Urothelium cell line (cell line): Measurements from ENCODE around the gene TNFSF8.
A peak's percentile ranks its signal among the peaks of the same experiment; 100 is the strongest.

Source experiments
- DNase-seq: peaks from one replicate; pipeline ENCODE4 v3.0.0; 2011; ENCODE audit warnings: low spot score, mixed read lengths
- FAIRE-seq: peaks from 2 replicates; lab custom pipeline; 2011; peaks lifted over from hg19 to GRCh38; lab: Jason Lieb, UNC

Gene TNFSF8

GRCh38 chr9:114930056-114930812, at the start of gene TNFSF8:
TNFSF8 (minus strand) TSS chr9:114930591; CDS start chr9:114930303, 288 bp downstream.
- no peak for DNase-seq
- FAIRE-seq: no peak

GRCh38 chr9:114973216-114973615, 42.8 kb upstream of the TNFSF8 start:
- DNase-seq (no peak), FAIRE-seq (no peak)

GRCh38 chr9:114972510-114973136, 42.2 kb upstream of the TNFSF8 start:
- FAIRE-seq (no peak), DNase-seq (no peak)

- FAIRE-seq: no peak
Measured at GRCh38 chr9:114969269-114969668, 38.9 kb upstream of the TNFSF8 start.

GRCh38 chr9:114968671-114969070, 38.3 kb upstream of the TNFSF8 start:
- DNase-seq (no peak), FAIRE-seq (no peak)

More at GRCh38 chr9:114969269-114969668, 38.9 kb upstream of the TNFSF8 start:
- DNase-seq: no peak

- FAIRE-seq (no peak), DNase-seq (no peak)
Measured at GRCh38 chr9:114965564-114965963, 35.2 kb upstream of the TNFSF8 start.

- no peak for FAIRE-seq
- DNase-seq: no peak
Measured at GRCh38 chr9:114962809-114963208, 32.4 kb upstream of the TNFSF8 start.

GRCh38 chr9:114960276-114960675, 29.9 kb upstream of the TNFSF8 start:
- DNase-seq: no peak
- no peak for FAIRE-seq

GRCh38 chr9:114958844-114959235, 28.4 kb upstream of the TNFSF8 start:
- FAIRE-seq: no peak

GRCh38 chr9:114958021-114958843, 27.8 kb upstream of the TNFSF8 start:
- DNase-seq (no peak), FAIRE-seq (no peak)

More at GRCh38 chr9:114958844-114959235, 28.4 kb upstream of the TNFSF8 start:
- DNase-seq: no peak

- FAIRE-seq (no peak), DNase-seq (no peak)
Measured at GRCh38 chr9:114957558-114957957, 27.2 kb upstream of the TNFSF8 start.

GRCh38 chr9:114954956-114955582, 24.7 kb upstream of the TNFSF8 start:
- no peak for FAIRE-seq
- no peak for DNase-seq

GRCh38 chr9:114953959-114954358, 23.6 kb upstream of the TNFSF8 start:
- FAIRE-seq: no peak
- DNase-seq: peak; percentile 36

GRCh38 chr9:114953046-114953445, 22.7 kb upstream of the TNFSF8 start:
- DNase-seq: no peak
- FAIRE-seq: no peak

GRCh38 chr9:114950761-114951160, 20.4 kb upstream of the TNFSF8 start:
- FAIRE-seq: no peak

GRCh38 chr9:114947058-114947457, 16.7 kb upstream of the TNFSF8 start:
- no peak for FAIRE-seq
- no peak for DNase-seq

More at GRCh38 chr9:114950761-114951160, 20.4 kb upstream of the TNFSF8 start:
- DNase-seq: no peak

- FAIRE-seq (no peak), DNase-seq (no peak)
Measured at GRCh38 chr9:114945616-114946412, 15.4 kb upstream of the TNFSF8 start.

- no peak for FAIRE-seq
- no peak for DNase-seq
Measured at GRCh38 chr9:114941376-114941775, 11.0 kb upstream of the TNFSF8 start.

GRCh38 chr9:114938687-114939575, 8.5 kb upstream of the TNFSF8 start:
- FAIRE-seq (no peak), DNase-seq (no peak)
